T-helper 17 cell (primary cell): ENCODE measurements around the gene FOXD2. TPM values are rescaled to one million over a fixed set of nuclear protein-coding genes. Genes with fewer than 3 reads are reported as not detected.
"Not testable (repeated sequence)": the region's sequence is repeated elsewhere in the genome, so short reads cannot be mapped to it uniquely, and the experiment has no call there.

Experiments
- ATAC-seq: fragments of 150-1000 bp; cut with Tn5 transposase; 2 replicates; pipeline ENCODE4 v1.10.0; 2021; ENCODE audit warnings: mild to moderate bottlenecking, moderate library complexity
- DNase-seq, 3 donors: peaks; one replicate each; pipeline versions ENCODE4 v3.0.0 to v3.0.0-alpha.2; 2020 to 2021
- H3K9me3 ChIP-seq: one replicate; pipeline ENCODE4 v1.7.0; 2013; ENCODE audit warnings: low read length, mild to moderate bottlenecking; ENCODE audit not compliant: control insufficient read depth, poor library complexity, severe bottlenecking
- H3K27ac Mint-ChIP-seq: one replicate; pipeline ENCODE4 v1.8.0; 2022; ENCODE audit warnings: mild to moderate bottlenecking, moderate library complexity, mixed read lengths
- H3K27me3 Mint-ChIP-seq: one replicate; pipeline ENCODE4 v1.8.0; 2022; ENCODE audit warnings: mixed read lengths
- H3K36me3 Mint-ChIP-seq: one replicate; pipeline ENCODE4 v1.8.0; 2022; ENCODE audit warnings: low read depth, mixed read lengths
- H3K4me1 Mint-ChIP-seq: one replicate; pipeline ENCODE4 v1.8.0; 2022; ENCODE audit warnings: mild to moderate bottlenecking, mixed read lengths
- H3K4me3 Mint-ChIP-seq: one replicate; pipeline ENCODE4 v1.8.0; 2022; ENCODE audit warnings: mild to moderate bottlenecking, moderate library complexity, mixed read lengths
- total RNA-seq, 4 donors: library from RNA in 2 of 4; stranded (reverse) in 2 of 4; gene quantifications; one replicate each; pipeline ENCODE4 v1.2.3 and lab custom pipeline; 2022 to 2026

The FOXD2 gene
- total RNA-seq, 2 donors from 2014 or later: 0.37 to 0.44 TPM

- Mint-ChIP-seq H3K4me3 (no peak overlapping the region), H3K27me3 (peaks cover 10% of the 10 kb centered on the region), H3K27ac (no peak overlapping the region), H3K36me3 (peaks cover 9% of the 10 kb centered on the region), H3K4me1 (peaks cover 12% of the 10 kb centered on the region)
- ATAC-seq (no peak), DNase-seq (no peak)
- H3K9me3 ChIP-seq: no peaks in the 10 kb centered on the region
These were observed 12.1 kb downstream of the FOXD2 start for GRCh38 chr1:47449822-47450552.

GRCh38 chr1:47450606-47451005 lies 12.8 kb downstream of the FOXD2 start:
- Mint-ChIP-seq H3K27ac (no peak overlapping the region), H3K4me3 (no peak overlapping the region), H3K27me3 (peaks cover 16% of the 10 kb centered on the region), H3K36me3 (peaks cover 6% of the 10 kb centered on the region), H3K4me1 (peaks cover 8% of the 10 kb centered on the region)
- H3K9me3 ChIP-seq: no peaks in the 10 kb centered on the region
- no peak for ATAC-seq
- no peak for DNase-seq

- no peak for ATAC-seq
- no peak for DNase-seq
- H3K27ac Mint-ChIP-seq: no peak overlapping the region
- H3K36me3 Mint-ChIP-seq: peaks cover 3% of the 10 kb centered on the region
- H3K4me3 Mint-ChIP-seq: no peak overlapping the region
- no peaks in the 10 kb centered on the region for H3K9me3 ChIP-seq
- peaks cover 3% of the 10 kb centered on the region for H3K4me1 Mint-ChIP-seq
- H3K27me3 Mint-ChIP-seq: peaks cover 28% of the 10 kb centered on the region
These were observed 14.6 kb downstream of the FOXD2 start for GRCh38 chr1:47452426-47452825.

- H3K36me3 Mint-ChIP-seq, ATAC-seq, DNase-seq, H3K4me3 Mint-ChIP-seq, H3K9me3 ChIP-seq, H3K4me1 Mint-ChIP-seq, H3K27ac Mint-ChIP-seq: not testable (repeated sequence)
- H3K27me3 Mint-ChIP-seq: peaks cover 42% of the 10 kb centered on the region
These were observed 16.1 kb downstream of the FOXD2 start for GRCh38 chr1:47453910-47454309.

GRCh38 chr1:47456250-47456649 lies 18.4 kb downstream of the FOXD2 start:
- H3K36me3 Mint-ChIP-seq: no peaks in the 10 kb centered on the region

GRCh38 chr1:47457547-47457946 lies 19.7 kb downstream of the FOXD2 start:
- not testable (repeated sequence) for ATAC-seq, H3K36me3 Mint-ChIP-seq, H3K27ac Mint-ChIP-seq, H3K4me1 Mint-ChIP-seq, H3K4me3 Mint-ChIP-seq, H3K9me3 ChIP-seq, DNase-seq
- peaks cover 79% of the 10 kb centered on the region for H3K27me3 Mint-ChIP-seq

More at GRCh38 chr1:47456250-47456649, 18.4 kb downstream of the FOXD2 start:
- H3K27ac Mint-ChIP-seq: no peak overlapping the region
- ATAC-seq (no peak), DNase-seq (no peak)
- H3K9me3 ChIP-seq: no peaks in the 10 kb centered on the region
- no peak overlapping the region for H3K4me3 Mint-ChIP-seq
- peaks cover 3% of the 10 kb centered on the region for H3K4me1 Mint-ChIP-seq
- H3K27me3 Mint-ChIP-seq: peaks cover 66% of the 10 kb centered on the region

GRCh38 chr1:47459253-47459788 lies 21.5 kb downstream of the FOXD2 start:
- DNase-seq: no peak
- ATAC-seq: no peak

GRCh38 chr1:47460040-47460439 lies 22.2 kb downstream of the FOXD2 start:
- peaks cover 83% of the 10 kb centered on the region for H3K27me3 Mint-ChIP-seq
- no peak overlapping the region for H3K4me3 Mint-ChIP-seq
- no peak for ATAC-seq
- no peak overlapping the region for H3K27ac Mint-ChIP-seq
- DNase-seq: no peak
- H3K4me1 Mint-ChIP-seq: peaks cover 3% of the 10 kb centered on the region
- no peaks in the 10 kb centered on the region for H3K9me3 ChIP-seq
- H3K36me3 Mint-ChIP-seq: peaks cover 5% of the 10 kb centered on the region

More at GRCh38 chr1:47459253-47459788, 21.5 kb downstream of the FOXD2 start:
- Mint-ChIP-seq H3K4me3 (no peak overlapping the region), H3K4me1 (peaks cover 3% of the 10 kb centered on the region), H3K27me3 (peaks cover 86% of the 10 kb centered on the region), H3K27ac (no peak overlapping the region), H3K36me3 (peaks cover 5% of the 10 kb centered on the region)
- no peaks in the 10 kb centered on the region for H3K9me3 ChIP-seq

- no peak for ATAC-seq
- Mint-ChIP-seq H3K27me3 (peaks cover 79% of the 10 kb centered on the region), H3K4me3 (no peak overlapping the region), H3K36me3 (peaks cover 5% of the 10 kb centered on the region), H3K27ac (no peak overlapping the region), H3K4me1 (peaks cover 3% of the 10 kb centered on the region)
- DNase-seq: no peak
- H3K9me3 ChIP-seq: no peaks in the 10 kb centered on the region
These were observed 22.6 kb downstream of the FOXD2 start for GRCh38 chr1:47460456-47460855.

GRCh38 chr1:47465605-47466004 lies 27.8 kb downstream of the FOXD2 start:
- H3K27ac Mint-ChIP-seq: no peak overlapping the region
- no peak overlapping the region for H3K4me3 Mint-ChIP-seq
- H3K27me3 Mint-ChIP-seq: peaks cover 50% of the 10 kb centered on the region
- DNase-seq (no peak), ATAC-seq (no peak)
- peaks cover 8% of the 10 kb centered on the region for H3K36me3 Mint-ChIP-seq
- no peaks in the 10 kb centered on the region for H3K9me3 ChIP-seq
- H3K4me1 Mint-ChIP-seq: no peaks in the 10 kb centered on the region

- no peak for DNase-seq
- no peak for ATAC-seq
- Mint-ChIP-seq H3K4me3 (peak overlapping the region; percentile 1), H3K27me3 (peaks cover 45% of the 10 kb centered on the region), H3K36me3 (peaks cover 3% of the 10 kb centered on the region), H3K4me1 (no peaks in the 10 kb centered on the region), H3K27ac (no peak overlapping the region)
- no peaks in the 10 kb centered on the region for H3K9me3 ChIP-seq
These were observed 31.0 kb downstream of the FOXD2 start for GRCh38 chr1:47468709-47469389.

GRCh38 chr1:47469390-47469759 lies 31.5 kb downstream of the FOXD2 start:
- no peak overlapping the region for H3K27ac Mint-ChIP-seq
- ATAC-seq: no peak

GRCh38 chr1:47469910-47470309 lies 32.1 kb downstream of the FOXD2 start:
- Mint-ChIP-seq H3K27me3 (peaks cover 54% of the 10 kb centered on the region), H3K4me1 (no peaks in the 10 kb centered on the region), H3K4me3 (no peak overlapping the region), H3K27ac (no peak overlapping the region), H3K36me3 (peaks cover 5% of the 10 kb centered on the region)
- no peak for ATAC-seq
- DNase-seq: no peak
- H3K9me3 ChIP-seq: no peaks in the 10 kb centered on the region

More at GRCh38 chr1:47469390-47469759, 31.5 kb downstream of the FOXD2 start:
- Mint-ChIP-seq H3K4me3 (no peak overlapping the region), H3K27me3 (peaks cover 49% of the 10 kb centered on the region), H3K4me1 (no peaks in the 10 kb centered on the region), H3K36me3 (peaks cover 5% of the 10 kb centered on the region)
- no peak for DNase-seq
- H3K9me3 ChIP-seq: no peaks in the 10 kb centered on the region
